DMS114 treated with DMSO at 0.1 percent for 48 hours (cell line): Measurements from ENCODE around the gene GNG8.
A peak's percentile ranks its signal among the peaks of the same experiment; 100 is the strongest.

Experiments used
- DNase-seq: peaks from one replicate; lab custom pipeline; 2025; ENCODE audit not compliant: unreplicated experiment; lab: John Stamatoyannopoulos, UW

The GNG8 gene

GRCh38 chr19:46620716-46621115 lies 15.3 kb downstream of the GNG8 start:
- no peak for DNase-seq

GRCh38 chr19:46620267-46620666 lies 15.7 kb downstream of the GNG8 start:
- no peak for DNase-seq

GRCh38 chr19:46618670-46619231 lies 17.3 kb downstream of the GNG8 start:
- DNase-seq: no peak

- DNase-seq: no peak
Measured at GRCh38 chr19:46617601-46618000, 18.4 kb downstream of the GNG8 start.

- DNase-seq: no peak
Measured at GRCh38 chr19:46616631-46617322, 19.2 kb downstream of the GNG8 start.

GRCh38 chr19:46615966-46616365 lies 20.0 kb downstream of the GNG8 start:
- no peak for DNase-seq

GRCh38 chr19:46614114-46614722 lies 21.8 kb downstream of the GNG8 start:
- DNase-seq: peak; percentile 43

GRCh38 chr19:46613525-46613924 lies 22.5 kb downstream of the GNG8 start:
- no peak for DNase-seq

- DNase-seq: no peak
Measured at GRCh38 chr19:46611776-46612175, 24.2 kb downstream of the GNG8 start.

- DNase-seq: no peak
Measured at GRCh38 chr19:46610851-46611770, 24.9 kb downstream of the GNG8 start.

GRCh38 chr19:46610413-46610775 lies 25.6 kb downstream of the GNG8 start:
- no peak for DNase-seq

- DNase-seq: no peak
Measured at GRCh38 chr19:46609511-46610412, 26.2 kb downstream of the GNG8 start.

GRCh38 chr19:46608581-46609345 lies 27.2 kb downstream of the GNG8 start:
- DNase-seq: no peak

- no peak for DNase-seq
Measured at GRCh38 chr19:46608178-46608577, 27.8 kb downstream of the GNG8 start.

GRCh38 chr19:46607448-46607841 lies 28.6 kb downstream of the GNG8 start:
- peak; percentile 8 for DNase-seq

GRCh38 chr19:46606681-46607447 lies 29.1 kb downstream of the GNG8 start:
- DNase-seq: no peak

- no peak for DNase-seq
Measured at GRCh38 chr19:46606019-46606418, 30.0 kb downstream of the GNG8 start.

GRCh38 chr19:46605356-46605821 lies 30.6 kb downstream of the GNG8 start:
- DNase-seq: no peak

- DNase-seq: no peak
Measured at GRCh38 chr19:46604781-46605355, 31.1 kb downstream of the GNG8 start.
